Smooth muscle cell of the brain vasculature (primary cell): ENCODE data around the gene BCAS1.
"Not testable (repeated sequence)": the region's sequence is repeated elsewhere in the genome, so short reads cannot be mapped to it uniquely, and the experiment has no call there.

Experiments used
- DNase-seq: peaks from one replicate; pipeline ENCODE4 v3.0.0-alpha.2; 2012; ENCODE audit warnings: low read depth, low spot score

BCAS1 gene

DNA sequence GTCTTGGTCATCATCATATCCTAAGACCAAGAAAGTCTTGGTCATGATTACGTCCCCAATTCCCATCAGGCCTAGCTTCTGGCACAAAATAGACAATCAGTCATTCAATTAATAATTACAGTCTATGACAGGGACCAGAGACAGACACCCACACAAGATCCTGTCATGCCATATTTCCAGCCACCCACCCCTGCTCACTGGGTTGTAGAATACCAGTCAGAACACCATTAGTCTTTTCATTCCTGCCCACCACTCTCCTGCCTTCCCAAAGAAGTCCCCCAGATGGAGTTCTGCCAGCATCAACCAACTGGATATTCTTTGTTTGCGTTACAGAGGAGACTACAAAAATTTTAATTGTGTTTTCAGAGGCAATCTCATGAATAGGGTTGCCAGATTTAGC is 81.0 kb downstream of the BCAS1 start:
- no peak for DNase-seq

DNA sequence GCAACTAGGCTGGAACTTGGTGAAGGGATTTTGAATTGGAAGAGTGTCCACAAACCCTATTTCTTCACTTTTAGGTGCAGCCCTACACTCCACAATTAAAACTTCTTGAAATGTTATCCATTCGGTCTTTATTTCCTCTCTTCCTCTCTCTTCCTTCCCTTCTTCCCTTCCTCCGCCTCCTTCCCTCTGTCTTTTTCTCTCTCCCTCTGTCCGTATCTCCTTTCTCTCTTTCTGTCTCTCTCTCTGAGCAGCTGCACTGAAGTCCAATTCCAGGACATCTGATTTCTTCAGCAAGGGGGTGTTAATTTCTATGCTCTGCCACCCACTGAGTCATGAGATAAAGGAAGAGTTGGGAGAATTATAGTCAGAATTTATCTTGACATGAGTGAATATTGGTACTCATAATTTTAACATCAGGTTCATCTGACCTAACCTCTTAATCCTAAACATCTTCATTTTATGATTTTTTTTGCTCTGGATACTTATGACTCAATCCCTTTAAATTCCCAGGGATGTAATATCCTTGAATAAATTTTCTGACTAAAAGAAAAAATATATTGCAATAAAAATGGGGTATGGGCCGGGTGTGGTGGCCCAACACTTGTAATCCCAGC is 84.2 kb downstream of the BCAS1 start:
- no peak for DNase-seq

DNA sequence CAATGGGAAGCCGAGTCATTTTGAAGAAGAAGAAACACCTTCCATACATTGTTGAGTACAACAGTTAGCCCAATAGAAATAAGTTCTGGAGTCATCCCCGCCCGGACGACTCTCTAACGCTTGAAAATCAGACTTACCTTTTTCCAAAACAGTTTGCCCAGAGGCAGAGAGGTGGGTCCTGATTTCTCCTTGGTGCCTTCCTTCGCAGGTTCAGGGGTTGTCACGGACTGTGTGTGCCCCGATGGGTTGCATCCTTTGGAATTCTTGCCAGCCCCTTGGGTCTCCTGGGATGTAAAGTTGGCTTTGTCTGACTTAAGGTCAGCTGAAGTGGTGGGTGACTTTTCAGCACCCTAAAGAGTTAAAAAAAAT is 85.3 kb downstream of the BCAS1 start:
- no peak for DNase-seq

DNA sequence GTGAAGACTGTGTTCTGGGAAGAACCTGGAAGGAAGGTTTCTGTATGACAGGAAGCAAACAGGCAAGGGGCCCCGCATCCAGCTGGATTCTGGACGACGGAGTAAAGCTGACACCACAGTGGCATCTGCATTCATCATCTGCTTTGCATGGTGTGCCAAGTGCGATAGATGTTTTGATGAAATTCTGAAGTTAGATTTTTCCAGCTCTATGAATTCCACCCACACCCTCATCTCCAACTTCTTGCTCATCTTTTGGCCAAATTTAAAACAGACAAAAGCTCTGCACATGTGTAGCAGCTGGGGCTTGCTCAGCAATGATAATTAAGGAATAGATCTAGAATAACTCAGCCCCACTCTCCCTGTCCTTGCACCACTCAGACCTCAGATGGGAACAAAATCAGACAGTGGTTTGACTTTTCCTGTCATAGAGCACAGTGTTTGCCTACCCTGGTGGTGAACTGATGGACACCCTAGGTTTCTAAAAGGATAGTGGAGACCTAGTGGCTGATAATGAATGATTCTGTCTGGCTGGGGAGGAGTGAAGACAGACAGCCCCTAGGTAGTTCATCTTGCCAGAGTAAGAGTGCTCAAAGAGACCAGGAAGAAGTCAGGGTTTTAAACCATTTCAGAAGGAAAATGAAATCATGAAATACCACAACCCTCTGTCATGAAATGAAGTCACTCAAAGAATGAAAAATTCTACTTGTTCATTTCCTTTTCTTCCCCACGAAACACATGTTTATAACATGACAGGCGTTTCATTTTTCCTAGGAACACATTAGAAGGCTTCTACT is 85.8 kb downstream of the BCAS1 start:
- no peak for DNase-seq

DNA sequence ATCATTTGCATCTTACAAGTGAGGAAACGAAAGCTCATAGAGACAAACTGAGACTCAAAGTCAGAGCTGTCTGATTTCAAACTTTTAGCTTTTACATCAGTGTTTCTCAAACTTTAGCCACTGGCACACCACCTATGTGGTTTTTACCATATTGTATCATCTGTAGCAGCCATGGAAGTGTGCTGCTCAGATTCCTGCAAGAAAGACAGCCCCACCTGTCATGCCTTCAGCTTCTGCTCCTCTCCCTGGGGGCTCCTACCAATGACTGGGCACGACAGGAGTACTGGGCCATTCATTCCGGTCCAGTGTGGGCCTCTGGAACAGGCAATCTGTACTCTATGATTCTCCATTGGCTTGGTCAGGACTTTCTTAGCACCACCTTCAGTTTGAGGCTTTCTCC is 87.0 kb downstream of the BCAS1 start:
- no peak for DNase-seq

DNA sequence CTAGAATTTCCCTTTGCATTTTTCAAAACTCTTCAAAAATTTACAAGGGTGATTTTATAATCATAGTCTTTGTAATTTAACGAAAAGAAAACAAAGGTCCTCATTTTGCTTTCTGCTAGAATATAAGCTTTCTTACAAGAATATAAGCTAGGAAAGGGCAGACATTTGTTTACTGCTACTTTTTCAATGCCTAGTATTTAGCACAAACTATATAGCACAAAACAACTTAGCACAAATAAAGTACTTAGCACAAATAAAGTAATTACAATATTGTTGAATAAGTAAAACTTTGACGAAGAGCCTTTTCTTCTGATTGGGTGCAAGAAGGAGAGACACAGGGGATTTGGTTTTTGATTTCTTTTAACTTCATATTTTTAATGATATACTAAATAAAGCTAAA is 87.8 kb downstream of the BCAS1 start:
- no peak for DNase-seq

DNA sequence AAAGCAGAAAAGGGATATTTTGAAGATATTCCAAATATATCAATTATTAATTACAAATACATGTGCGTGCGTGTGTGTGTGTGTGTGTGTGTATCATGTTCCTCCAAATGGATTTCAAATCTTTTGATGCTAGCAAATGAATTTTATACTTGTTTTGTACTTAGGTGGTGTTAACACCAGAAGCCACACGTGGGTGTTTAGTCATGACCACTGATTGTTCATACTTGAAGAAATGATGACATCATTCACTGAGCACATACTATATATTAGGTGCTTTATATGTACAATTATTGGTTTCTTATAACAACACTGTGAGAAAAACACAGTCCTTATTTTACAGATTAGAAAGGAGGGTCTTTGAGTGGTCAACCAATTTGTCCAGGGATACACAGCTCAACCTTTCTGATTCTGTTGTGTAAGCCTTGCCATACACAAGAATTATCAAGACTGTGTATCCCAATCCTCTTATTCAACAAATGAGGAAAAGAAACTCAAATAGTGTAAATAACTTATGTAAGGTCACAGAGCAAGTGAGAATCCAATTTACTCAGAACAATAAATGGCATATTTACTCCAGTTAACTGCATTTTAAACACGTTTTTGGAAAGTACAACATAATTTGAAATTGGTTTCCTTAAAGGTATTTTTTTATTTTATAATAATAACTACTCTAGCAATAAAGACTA is 88.5 kb downstream of the BCAS1 start:
- no peak for DNase-seq

DNA sequence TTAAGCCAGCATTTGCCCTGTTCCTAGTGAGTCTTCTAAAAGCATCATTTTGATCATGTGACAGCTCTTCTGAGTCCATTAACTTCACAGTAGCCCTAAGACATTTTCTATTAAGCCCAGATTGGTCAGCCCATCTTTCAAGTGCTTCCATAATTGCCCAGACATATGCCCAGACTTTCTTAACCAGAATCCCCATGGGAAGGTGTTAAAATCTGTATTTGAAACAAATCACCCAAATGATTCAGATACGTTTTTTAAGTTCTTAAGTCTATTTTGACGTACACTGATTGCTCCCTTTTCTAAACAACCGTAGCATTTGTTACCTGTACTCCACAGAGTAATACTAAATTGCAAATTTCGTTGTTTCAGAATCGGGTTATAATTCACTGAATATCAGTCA is 89.3 kb downstream of the BCAS1 start:
- DNase-seq = no peak

DNA sequence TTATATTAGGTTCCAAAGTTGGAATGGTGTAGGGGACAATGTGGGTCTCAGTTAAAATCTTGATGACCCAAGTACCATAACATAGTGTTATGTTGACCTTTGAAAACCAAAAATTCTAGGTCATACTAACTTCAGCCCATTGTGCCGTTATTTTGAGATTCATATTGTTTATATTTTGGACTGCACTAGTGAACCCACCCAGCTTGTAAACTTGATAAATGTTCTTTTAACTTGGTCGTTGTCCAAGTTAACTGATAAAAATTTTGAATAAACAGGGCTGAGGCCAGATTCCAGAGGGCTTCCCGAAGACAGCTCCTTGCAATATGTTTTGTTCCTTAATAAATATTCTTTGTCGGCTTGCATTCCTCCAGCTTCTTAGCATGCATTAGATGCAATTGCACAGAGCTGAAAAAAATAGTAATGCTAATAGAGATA is 90.3 kb downstream of the BCAS1 start:
- DNase-seq = no peak

DNA sequence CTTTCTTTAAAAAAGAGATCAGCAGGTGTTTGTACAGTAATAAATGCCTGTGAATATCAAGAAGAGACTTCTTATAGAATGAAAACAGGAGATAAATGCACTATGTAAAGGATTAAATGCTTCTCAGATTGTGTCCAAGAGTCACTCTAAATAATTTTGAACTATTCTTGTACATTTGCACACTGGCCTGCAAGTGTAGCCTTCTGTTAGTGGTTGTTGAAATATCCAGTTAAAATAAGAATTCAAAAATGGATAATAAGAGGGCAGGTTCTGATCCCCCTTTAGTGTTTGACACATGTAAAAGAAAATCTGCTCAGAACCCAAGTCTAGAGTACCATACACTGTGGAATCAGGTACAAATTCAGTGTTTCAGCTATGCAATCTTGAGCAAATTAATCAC is 91.9 kb downstream of the BCAS1 start:
- no peak for DNase-seq

DNA sequence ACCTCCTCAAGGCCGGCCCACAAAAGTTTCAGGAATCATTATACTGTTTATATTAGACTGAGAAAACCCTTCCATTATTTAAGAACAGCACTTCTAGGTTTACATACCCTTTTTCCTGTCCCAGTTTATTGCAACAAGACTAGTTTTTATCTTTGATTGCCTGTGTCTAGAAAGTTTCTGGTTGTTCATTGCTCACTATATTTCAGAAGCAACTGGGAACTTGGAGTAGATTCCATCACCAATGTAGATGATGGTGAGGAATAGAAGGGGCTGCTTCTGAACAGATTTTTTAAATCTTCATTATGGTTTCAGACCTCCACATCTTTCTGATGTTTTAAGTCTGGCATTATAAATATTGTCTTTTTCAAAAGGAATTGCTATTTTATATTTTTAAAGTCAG is 93.0 kb downstream of the BCAS1 start:
- DNase-seq = no peak

DNA sequence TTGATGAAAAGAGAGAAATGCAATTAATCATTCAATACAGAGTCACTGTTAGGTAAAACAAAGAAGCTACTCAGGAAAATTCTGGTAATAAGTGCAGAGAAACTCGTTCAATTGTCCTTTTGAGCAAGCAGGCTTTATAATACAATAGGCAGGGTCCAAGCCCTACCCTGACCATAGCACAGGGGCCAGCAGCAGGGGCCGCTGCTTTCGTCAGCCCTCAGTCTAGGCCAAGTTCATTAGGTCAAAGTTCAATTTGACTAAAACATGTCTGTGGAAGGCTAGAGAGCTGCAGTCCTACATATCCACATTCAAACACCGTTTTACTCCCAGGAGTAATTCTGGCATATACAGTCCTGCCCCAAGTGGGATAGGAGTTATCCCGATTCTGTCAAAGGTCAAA is 94.6 kb downstream of the BCAS1 start:
- no peak for DNase-seq

DNA sequence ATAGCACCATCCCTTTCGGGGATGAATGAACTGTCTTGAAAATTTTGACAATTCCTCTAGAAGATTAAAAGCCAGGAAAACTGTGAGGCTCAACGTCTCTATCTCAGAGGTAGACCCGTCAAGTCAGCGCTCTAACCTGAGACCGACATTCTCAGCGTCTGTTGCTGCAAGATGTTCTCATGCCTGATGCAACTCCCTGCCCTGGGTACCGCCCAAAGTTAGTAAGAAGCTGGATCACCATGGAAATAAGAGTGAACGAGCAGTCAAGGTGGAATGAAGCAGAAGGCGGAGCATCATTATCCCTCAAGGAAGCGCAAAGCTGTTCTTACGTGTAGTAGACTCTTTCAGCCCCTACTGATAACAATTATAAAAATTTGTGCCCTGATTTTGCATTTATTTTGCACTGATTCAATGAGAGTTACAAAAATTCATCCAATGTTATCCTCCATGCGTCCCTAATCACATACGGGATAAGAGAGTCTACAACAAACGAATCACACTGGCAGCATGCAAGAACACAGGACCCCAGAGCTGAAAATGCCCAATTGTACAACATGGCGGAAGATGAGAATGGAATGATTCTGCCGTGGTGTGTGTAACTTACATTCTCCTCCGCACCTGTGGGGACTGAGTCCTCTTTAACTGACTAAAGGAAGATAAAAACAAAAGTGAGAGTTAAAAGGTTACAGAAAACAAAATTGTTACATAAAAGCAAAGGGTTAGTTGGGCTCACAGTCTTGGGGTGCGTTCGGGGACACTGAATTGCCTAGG is 95.4 kb downstream of the BCAS1 start:
- DNase-seq = no peak

DNA sequence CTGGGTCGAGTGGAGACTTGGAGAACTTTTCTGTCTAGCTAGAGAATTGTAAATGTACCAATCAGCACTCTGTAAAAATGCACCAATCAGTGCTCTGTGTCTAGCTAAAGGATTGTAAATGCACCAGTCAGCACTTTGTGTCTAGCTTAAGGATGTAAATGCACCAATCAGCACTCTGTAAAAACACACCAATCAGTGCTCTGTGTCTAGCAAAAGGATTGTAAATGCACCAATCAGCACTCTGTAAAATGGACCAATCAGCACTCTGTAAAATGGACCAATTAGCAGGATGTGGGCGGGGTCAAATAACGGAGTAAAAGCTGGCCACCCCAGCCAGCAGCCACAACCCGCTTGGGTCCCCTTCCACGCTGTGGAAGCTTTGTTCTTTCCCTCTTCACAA is 96.5 kb downstream of the BCAS1 start:
- not testable (repeated sequence) for DNase-seq

DNA sequence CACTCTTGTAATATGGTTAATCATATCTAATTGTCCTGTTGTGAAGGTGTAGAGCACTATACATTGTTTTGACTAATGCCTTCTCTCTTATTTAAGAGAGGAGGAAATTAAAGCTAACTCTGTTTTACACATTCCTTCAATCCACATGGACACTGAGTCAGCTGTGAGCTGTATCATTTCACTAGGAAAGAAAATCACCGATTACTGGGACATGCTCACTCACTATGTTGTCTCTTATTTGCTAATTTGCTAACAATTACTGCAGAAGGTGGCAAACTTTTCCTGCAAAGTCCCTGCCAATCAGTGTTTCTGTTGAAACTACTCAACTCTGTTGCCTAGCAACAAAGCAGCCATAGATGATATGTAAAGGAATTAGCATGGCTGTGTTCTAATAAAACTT is 98.2 kb downstream of the BCAS1 start:
- no peak for DNase-seq

DNA sequence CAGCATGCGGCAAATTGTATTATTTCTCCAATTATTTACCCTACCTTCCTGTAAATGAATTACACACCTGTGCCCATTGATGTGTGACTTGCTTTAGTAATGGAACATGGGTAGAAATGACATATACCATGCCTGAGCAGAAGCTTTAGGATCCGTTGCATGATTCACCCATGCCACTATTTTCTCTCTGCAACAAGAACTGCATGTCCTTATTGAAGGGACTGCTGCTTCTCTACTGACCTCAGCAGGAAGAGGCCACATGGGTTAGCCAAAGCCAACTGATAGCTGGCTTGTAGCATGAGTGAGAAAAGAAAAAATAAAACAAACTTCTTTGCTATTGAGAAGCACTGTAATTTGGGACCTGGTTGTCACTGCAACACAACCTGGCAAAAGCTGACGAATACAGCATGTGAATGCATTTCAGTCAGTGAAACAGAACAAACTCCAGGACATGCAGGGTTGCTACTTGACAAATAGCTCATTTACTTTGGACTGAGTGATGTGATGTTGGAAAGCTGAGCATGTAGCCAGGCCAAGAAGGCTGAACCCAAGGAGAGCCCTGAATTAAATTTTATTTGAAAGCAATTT is 99.2 kb downstream of the BCAS1 start:
- DNase-seq = no peak

DNA sequence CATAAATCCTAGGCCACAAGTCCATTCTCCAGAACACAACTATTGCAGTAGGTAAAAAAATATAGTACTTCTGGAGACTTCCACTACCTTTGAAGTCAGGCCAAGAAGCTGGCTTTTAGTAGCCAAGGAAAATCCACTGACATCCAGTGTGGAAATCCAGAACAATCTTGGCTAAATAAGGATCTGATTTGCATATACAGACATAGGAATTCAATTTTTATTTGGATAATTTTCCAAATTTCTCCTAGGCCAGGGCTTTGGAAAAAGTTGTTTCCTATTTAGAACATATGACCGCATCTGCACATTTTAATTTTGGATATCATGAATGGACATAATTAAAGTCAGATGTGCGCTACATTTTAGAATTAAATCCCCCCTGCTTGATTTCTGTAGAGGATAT is 100.2 kb downstream of the BCAS1 start:
- no peak for DNase-seq

DNA sequence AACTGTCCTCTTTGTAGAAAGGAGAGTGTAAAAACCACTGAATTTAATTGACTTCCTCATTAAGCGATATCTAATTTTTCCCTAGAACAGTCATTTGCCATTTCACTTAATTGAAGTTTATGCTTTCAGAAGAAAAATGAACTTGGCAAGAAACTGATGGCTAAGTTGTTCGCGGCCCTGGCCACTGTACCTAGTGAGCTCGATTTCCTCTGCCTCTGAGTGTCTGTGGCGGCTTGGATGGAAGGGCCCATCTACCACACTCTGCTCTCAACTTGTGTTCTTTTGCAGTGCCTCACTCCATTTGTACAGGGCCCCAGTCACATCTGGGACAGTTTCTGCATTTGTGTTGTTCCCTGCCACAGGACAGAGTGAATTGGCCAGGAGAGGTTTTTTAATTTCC is 102.9 kb downstream of the BCAS1 start:
- no peak for DNase-seq

DNA sequence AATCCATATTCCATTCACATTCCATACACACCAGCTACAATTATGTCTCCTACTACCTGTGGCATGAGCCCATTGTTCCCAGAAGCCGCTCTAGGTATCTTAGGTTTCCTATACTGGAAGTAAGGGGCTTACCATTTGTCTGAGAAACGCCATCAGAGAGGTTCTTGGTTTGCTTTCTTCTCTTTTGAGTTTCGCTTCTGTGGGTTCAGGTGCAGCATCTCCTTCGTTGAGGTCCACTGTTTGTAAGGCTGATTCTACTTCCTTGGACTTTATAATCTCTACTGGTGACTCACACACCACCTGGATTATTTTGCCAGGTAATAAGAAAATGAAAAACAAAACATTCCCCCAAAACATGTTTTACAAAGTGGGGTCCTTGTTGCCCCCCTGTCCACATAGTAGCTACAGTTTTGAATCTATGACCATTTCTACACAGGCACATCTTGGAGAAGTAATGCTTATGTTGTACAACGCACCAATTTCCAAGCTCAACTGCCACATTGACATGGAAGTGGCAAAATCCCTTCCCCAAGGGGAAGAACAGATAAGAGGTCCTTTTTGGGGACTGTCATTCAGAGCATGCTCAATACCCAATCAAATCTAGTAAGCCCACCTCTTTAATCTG is 103.5 kb downstream of the BCAS1 start:
- no peak for DNase-seq

DNA sequence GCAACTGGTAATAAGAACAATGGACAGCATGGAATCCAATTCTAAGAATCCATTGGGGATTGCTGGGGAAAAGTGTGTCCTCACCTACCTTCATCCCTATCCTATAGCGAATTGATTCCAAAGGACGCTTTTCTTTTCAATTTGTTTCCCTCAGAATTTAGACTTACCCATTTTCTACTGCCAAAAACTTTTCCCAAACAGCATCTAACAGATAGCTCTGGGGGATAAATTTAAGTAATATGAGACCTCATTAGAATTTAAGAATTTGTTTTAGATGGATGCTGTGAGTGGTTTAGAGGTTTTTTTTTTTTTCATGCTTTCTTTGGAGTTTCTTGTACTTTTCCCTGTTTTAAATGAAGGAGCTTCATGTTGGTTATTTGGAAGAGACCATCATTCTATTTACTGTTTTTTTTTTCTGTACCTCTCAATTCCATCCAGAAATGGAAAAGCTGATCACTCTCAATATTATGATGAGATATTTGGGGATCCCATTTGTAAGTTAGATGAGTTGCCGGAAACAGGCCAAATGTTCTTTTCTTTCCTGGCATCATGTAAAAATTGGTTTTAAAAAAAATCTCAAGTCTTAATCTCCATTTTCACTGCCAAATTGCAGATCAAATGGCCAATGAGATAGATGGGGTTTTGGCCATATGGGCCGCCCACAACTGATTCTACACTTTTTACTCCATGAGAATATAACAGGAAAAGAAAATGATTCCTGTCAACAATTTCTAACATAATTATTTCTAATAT is 105.7 kb downstream of the BCAS1 start:
- no peak for DNase-seq

DNA sequence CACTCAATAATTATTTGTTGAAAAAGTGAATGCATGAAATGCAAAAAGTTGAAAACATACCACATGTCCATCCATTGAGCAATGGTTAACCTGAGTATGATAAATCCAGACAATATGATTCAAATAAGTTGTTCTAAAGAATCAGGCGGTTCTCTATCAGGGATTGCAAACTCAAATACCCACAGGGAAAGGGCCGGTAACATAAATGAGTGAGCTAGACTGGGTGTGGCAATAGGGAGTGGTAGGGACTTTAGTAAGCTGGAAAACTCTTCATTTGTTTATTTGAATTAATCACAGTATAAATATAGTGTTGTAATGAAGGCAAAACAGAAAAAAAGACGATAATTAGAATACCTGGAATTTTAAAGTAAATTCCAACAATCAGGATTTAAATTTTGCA is 106.3 kb downstream of the BCAS1 start:
- no peak for DNase-seq
